IMR-90 (cell line): ENCODE results near the gene RCN2.

Experiments used
- MAFK ChIP-seq: IDR thresholded peaks from 2 replicates; pipeline ENCODE4 v1.6.1; 2012; ENCODE audit warnings: low read depth, low read length, improper control_type of control experiment
- MAZ ChIP-seq: IDR thresholded peaks from 2 replicates; pipeline ENCODE4 v1.6.1; 2012; ENCODE audit warnings: low read depth, mild to moderate bottlenecking, low read length, improper control_type of control experiment, moderate library complexity, borderline replicate concordance
- MXI1 ChIP-seq: IDR thresholded peaks from 2 replicates; pipeline ENCODE4 v1.6.1; 2012; ENCODE audit warnings: low read depth, mild to moderate bottlenecking, low read length, moderate library complexity, borderline replicate concordance
- POLR2A ChIP-seq: IDR thresholded peaks from 2 replicates; pipeline ENCODE4 v1.6.1; 2012; ENCODE audit warnings: mild to moderate bottlenecking, low read depth, low read length
- RAD21 ChIP-seq: IDR thresholded peaks from 2 replicates; pipeline ENCODE4 v1.6.1; 2012; ENCODE audit warnings: low read length, improper control_type of control experiment
- RFX5 ChIP-seq: IDR thresholded peaks from 2 replicates; pipeline ENCODE4 v1.8.0; 2012; ENCODE audit warnings: low read depth, mild to moderate bottlenecking, low read length, moderate library complexity
- TF ChIP-seq, protein P1 (sequence below): conservative IDR thresholded peaks from 2 replicates; pipeline ENCODE4 v1.5.1; 2012; ENCODE audit warnings: mild to moderate bottlenecking, low read depth, low read length, improper control_type of control experiment
- TF ChIP-seq, protein P2 (sequence below): fragments of 150-350 bp; IDR thresholded peaks from 2 replicates; pipeline ENCODE4 v1.6.1; 2017; ENCODE audit warnings: mild to moderate bottlenecking, antibody characterized with exemption, low read length, low read depth

DNA sequence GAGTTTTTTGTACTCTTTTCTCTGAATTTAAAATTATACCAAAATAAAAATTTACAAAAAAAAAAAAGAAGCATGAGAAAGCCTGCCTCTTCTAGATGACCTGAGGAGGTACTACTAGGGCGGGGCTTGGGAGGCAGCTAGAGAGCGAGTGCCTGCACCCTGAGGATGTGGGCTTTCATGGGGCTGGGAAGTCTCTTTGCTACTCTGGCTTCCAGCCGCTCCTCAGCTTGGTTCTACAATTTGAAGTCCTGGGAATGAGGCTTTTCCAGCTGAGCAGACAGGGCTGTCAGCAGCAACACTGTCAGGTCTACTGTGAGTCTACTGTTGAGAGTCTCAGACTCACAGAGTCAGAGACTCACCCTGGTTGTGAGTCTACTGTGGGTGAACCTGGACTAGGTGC lies 55.2 kb downstream of the RCN2 start:
- TF ChIP-seq, protein P1, sequence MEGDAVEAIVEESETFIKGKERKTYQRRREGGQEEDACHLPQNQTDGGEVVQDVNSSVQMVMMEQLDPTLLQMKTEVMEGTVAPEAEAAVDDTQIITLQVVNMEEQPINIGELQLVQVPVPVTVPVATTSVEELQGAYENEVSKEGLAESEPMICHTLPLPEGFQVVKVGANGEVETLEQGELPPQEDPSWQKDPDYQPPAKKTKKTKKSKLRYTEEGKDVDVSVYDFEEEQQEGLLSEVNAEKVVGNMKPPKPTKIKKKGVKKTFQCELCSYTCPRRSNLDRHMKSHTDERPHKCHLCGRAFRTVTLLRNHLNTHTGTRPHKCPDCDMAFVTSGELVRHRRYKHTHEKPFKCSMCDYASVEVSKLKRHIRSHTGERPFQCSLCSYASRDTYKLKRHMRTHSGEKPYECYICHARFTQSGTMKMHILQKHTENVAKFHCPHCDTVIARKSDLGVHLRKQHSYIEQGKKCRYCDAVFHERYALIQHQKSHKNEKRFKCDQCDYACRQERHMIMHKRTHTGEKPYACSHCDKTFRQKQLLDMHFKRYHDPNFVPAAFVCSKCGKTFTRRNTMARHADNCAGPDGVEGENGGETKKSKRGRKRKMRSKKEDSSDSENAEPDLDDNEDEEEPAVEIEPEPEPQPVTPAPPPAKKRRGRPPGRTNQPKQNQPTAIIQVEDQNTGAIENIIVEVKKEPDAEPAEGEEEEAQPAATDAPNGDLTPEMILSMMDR = no peak
- TF ChIP-seq, protein P2, sequence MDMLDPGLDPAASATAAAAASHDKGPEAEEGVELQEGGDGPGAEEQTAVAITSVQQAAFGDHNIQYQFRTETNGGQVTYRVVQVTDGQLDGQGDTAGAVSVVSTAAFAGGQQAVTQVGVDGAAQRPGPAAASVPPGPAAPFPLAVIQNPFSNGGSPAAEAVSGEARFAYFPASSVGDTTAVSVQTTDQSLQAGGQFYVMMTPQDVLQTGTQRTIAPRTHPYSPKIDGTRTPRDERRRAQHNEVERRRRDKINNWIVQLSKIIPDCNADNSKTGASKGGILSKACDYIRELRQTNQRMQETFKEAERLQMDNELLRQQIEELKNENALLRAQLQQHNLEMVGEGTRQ = no peak
- no peak for TF ChIP-seq MAZ
- no peak for TF ChIP-seq MXI1
- no peak for TF ChIP-seq MAFK
- no peak for TF ChIP-seq RAD21
- no peak for TF ChIP-seq RFX5
- TF ChIP-seq POLR2A = no peak
